ENCODE data around the gene TNS1. TPM values are rescaled to one million over a fixed set of nuclear protein-coding genes. Genes with fewer than 3 reads are reported as not detected.

The TNS1 gene
- total and polyA plus RNA-seq, 7 donors: 73.4 to 742 (median 276) TPM

DNA sequence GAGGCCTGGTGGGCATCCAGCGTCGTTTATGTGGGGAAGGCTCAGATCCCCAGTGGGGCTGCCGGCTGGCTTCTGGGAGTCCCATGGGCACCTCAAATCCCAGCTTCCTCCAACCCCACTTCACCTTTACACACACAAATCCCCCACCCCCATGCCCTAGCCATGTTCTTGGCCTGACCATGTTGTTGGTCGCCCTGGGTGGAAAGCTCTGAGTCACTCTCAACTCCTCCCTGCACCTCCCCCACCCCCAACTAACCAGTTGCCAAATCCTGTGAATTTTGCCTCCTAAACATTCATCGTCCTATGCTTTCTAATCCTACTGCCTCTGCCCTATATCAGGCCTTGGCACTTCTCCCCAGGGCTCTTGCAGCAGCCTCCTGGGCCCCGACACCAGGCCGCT, 6.4 kb downstream of the TNS1 start:
- no peaks in the 10 kb centered on the region for H3K27me3 ChIP-seq (ENCODE audit: insufficient read depth in 3 of 3, low read length in 2 of 3)
- DNase-seq: peak; percentile 63 to 78
- no peaks in the 10 kb centered on the region for H3K9me3 ChIP-seq
- H3K36me3 ChIP-seq (ENCODE audit: insufficient read depth in 1 of 2, low read depth in 1 of 2): no peaks in the 10 kb centered on the region
- ATAC-seq: peak in 3 of 4 donors; percentile 52 to 79 (median 65)
- TF ChIP-seq, protein P1, sequence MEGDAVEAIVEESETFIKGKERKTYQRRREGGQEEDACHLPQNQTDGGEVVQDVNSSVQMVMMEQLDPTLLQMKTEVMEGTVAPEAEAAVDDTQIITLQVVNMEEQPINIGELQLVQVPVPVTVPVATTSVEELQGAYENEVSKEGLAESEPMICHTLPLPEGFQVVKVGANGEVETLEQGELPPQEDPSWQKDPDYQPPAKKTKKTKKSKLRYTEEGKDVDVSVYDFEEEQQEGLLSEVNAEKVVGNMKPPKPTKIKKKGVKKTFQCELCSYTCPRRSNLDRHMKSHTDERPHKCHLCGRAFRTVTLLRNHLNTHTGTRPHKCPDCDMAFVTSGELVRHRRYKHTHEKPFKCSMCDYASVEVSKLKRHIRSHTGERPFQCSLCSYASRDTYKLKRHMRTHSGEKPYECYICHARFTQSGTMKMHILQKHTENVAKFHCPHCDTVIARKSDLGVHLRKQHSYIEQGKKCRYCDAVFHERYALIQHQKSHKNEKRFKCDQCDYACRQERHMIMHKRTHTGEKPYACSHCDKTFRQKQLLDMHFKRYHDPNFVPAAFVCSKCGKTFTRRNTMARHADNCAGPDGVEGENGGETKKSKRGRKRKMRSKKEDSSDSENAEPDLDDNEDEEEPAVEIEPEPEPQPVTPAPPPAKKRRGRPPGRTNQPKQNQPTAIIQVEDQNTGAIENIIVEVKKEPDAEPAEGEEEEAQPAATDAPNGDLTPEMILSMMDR (IDR thresholded peaks at IDR 0.05): no peak
- H3K4me1 ChIP-seq: peaks cover 27% of the 10 kb centered on the region
- H3K4me3 ChIP-seq: no peak overlapping the region
- 67 to 78% (median 72%) methylated on average over 7 of the region's 7 CpGs for WGBS, 3 donors
- intact Hi-C loops (cut with DNase I): loop anchor here (5.0 kb wide), 2 partner anchors 36 to 71 kb away; partner anchors contain the start of gene RUFY4 (in 1 of the 2)
- peak overlapping the region; percentile 63 for H3K27ac ChIP-seq

DNA sequence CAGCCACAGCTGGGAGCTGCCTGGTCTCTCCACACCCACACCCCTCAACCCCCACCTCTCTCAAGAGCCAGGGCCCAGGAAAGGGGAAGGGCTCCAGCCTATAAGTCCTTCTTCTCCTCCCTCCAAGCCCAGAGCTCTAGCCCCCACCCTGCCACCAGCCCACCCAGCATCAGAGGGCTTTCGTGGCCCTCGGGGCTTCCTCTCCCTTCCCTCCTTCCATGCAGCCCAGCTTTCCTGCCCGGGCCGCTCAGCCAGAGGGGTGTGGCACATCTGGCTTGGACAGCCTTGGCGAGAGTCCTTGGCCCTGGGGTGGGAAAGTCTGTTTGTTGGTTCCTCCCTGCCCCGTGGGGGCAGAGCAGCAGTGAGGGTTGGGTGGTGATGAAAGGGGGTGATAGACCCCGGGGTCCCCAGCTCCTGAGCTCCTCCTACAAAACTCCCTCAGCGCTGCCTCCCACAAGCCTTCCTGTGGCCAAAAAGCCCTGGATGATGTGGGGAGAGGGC, 7.0 kb downstream of the TNS1 start:
- peaks cover 25% of the 10 kb centered on the region for H3K4me1 ChIP-seq
- DNase-seq (peak; percentile 74 to 84), ATAC-seq (peak in 3 of 4 donors; percentile 21 to 70 (median 50))
- no peak overlapping the region for H3K4me3 ChIP-seq
- TF ChIP-seq, protein P1 (IDR thresholded peaks at IDR 0.05): no peak
- no peaks in the 10 kb centered on the region for H3K27me3 ChIP-seq (ENCODE audit: insufficient read depth in 3 of 3, low read length in 2 of 3)
- no peaks in the 10 kb centered on the region for H3K36me3 ChIP-seq (ENCODE audit: insufficient read depth in 1 of 2, low read depth in 1 of 2)
- no peaks in the 10 kb centered on the region for H3K9me3 ChIP-seq
- H3K27ac ChIP-seq: peak overlapping the region; percentile 63
- intact Hi-C loops (cut with DNase I): loop anchor here (5.0 kb wide), 2 partner anchors 37 to 72 kb away; partner anchors contain the start of gene RUFY4 (in 1 of the 2)
- WGBS, 3 donors: 20 to 34% (median 24%) methylated on average over 8 of the region's 8 CpGs

DNA sequence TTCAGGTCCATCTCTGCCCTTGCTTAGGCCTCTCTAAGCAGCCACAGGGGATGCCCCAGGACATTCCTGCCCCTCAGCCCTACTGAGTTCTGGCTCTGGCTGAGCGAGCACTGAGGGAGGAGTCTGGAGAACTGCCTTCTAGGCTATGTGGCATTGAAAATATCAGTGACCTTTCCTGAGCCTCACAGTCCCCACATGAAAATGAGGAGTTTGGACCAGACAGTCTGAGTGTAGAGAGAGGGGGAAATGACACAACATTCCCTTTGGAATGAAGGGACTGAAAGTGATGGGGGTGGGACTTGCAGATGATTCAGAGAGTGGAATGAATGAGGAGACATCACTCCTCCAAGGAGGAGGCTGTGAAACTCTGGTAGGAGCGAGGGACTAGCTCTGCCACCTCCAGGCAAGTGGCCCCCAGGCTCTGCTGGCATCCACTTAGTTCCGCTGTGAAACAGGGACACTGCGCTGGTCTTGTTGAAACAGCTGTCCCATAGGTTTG, 8.0 kb downstream of the TNS1 start:
- ATAC-seq: peak in 3 of 4 donors; percentile 4 to 9 (median 9)

GRCh38 chr2:217993817-217994463, 8.9 kb downstream of the TNS1 start:
- 59 to 71% (median 62%) methylated on average over 6 of the region's 6 CpGs for whole genome bisulfite sequencing, 3 donors
- H3K36me3 ChIP-seq (ENCODE audit: insufficient read depth in 1 of 2, low read depth in 1 of 2): no peaks in the 10 kb centered on the region
- TF ChIP-seq, protein P1 (IDR thresholded peaks at IDR 0.05): peak; percentile 71
- ATAC-seq (peak; percentile 64 to 76 (median 70)), DNase-seq (peak; percentile 75 to 88)
- intact Hi-C loops (cut with DNase I): loop anchor here in 1 of 2 donors (1.0 kb wide), 1 partner anchor 205 kb away; no protein-coding TSS in a partner anchor
- H3K9me3 ChIP-seq: no peaks in the 10 kb centered on the region
- H3K4me3 ChIP-seq: no peak overlapping the region
- H3K27ac ChIP-seq: peak overlapping the region; percentile 50
- no peaks in the 10 kb centered on the region for H3K27me3 ChIP-seq (ENCODE audit: insufficient read depth in 3 of 3, low read length in 2 of 3)
- H3K4me1 ChIP-seq: peaks cover 27% of the 10 kb centered on the region

More for the DNA sequence above, 8.0 kb downstream of the TNS1 start:
- no peaks in the 10 kb centered on the region for H3K27me3 ChIP-seq (ENCODE audit: insufficient read depth in 3 of 3, low read length in 2 of 3)
- WGBS, 3 donors: 84 to 94% (median 94%) methylated on average over 4 of the region's 4 CpGs
- TF ChIP-seq, protein P1 (IDR thresholded peaks at IDR 0.05): no peak
- no peaks in the 10 kb centered on the region for H3K36me3 ChIP-seq (ENCODE audit: insufficient read depth in 1 of 2, low read depth in 1 of 2)
- intact Hi-C loops (cut with DNase I): loop anchor here (1.0 to 5.0 kb wide), 3 partner anchors 37 to 206 kb away; partner anchors contain the start of gene RUFY4 (in 1 of the 2)
- no peak for DNase-seq
- peak overlapping the region; percentile 50 for H3K27ac ChIP-seq
- H3K4me1 ChIP-seq: peaks cover 25% of the 10 kb centered on the region
- H3K9me3 ChIP-seq: no peaks in the 10 kb centered on the region
- H3K4me3 ChIP-seq: no peak overlapping the region
